GM18519 (cell line): Measurements from ENCODE around the gene SLX9.

Source experiments
- ATAC-seq: cut with Tn5 transposase; IDR thresholded peaks from one replicate; pipeline ENCODE4 v1.9.1; 2021; ENCODE audit warnings: mild to moderate bottlenecking, moderate library complexity; ENCODE audit not compliant: unreplicated experiment, low FRiP score

Gene SLX9

DNA sequence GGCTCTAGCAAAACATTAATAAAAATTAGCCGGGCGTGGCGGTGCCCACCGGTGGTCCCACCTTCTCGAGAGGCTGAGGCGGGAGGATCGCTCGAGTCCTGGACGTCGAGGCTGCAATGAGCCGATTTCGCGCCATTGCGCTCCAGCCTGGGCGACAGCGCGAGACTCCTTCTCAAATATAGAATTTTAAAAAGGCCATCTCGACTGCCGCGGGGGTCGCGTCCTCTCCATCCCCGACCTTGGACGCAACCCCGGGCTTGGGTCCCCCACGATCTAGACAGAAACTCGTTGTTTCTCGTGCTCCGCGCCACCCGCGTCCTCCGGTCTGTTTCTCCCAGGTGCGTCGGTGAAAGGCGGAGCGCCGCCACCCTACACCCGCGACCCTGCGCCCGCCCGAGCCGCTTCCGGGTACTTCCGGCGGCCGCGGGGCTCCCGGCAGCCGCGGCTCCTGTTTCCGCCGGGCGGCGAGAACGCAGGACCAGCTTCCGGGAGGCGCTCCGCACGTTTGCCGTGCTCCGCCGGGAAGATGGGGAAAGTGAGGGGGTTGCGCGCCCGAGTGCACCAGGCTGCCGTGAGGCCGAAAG, at the start of gene SLX9:
Gene SLX9 (plus strand): TSS at position 498 of the 584 bp plus-strand sequence. CDS start 29 bp downstream, at position 527.
- ATAC-seq = peak; percentile 70

DNA sequence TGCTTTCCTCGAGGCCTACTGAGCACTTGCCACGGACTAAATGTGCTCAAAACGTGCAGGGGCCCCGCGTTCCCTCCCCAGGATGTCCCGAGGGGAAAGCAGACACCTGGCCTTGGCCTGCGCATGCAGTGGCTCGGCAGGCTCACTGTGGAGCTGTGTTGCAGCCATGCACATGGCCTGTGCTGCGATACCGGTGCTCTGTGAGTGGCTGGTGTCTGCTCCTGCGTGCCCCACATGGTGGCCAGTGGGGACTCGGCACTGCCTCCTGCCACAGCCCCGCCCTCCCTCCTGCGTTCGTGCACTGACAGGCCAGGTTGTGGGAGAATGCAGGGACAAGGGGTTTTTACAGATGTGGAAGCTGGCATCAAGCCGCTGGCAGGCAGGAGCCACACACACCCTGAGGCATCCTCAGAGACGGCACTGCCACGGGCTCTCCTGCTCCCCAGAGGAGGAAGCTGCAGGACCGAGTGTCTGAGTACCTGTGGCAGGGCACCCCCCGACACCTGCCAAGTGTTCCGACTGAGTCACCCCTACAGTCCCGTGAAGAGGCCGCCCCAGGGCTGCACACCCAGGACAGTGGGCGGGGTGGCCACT, 49.4 kb upstream of the SLX9 start:
- no peak for ATAC-seq

DNA sequence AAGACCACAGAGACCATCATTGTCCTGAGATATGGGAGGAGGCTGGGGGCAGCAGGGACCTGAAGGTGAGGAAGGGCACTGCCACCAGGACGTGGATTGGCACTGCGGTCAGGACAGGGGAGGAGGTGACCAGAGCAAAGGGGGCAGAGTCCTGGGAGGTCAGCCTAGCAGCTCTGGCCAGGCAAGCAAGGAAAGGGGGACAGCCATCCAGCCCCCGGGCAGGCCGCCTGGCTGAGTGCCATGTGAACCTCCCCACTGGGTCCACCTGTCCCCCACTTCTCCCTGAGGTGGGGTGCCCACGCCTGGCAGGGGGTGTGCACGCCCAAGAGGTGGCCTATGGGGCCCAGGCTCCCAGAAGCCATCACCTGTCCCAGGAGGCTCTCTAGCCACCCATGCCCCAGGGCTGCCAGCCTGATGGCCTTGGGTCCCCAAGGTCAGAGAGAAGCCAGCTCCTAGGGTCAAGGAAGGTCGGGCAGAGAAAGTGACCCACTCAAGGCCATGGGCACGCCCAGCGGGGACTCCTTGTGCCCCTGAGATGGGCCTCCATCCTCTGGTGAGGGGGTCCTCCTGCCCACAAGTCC, 48.8 kb upstream of the SLX9 start:
- ATAC-seq = no peak

- ATAC-seq = no peak
Observed at GRCh38 chr21:44891631-44892031, 48.2 kb upstream of the SLX9 start.

DNA sequence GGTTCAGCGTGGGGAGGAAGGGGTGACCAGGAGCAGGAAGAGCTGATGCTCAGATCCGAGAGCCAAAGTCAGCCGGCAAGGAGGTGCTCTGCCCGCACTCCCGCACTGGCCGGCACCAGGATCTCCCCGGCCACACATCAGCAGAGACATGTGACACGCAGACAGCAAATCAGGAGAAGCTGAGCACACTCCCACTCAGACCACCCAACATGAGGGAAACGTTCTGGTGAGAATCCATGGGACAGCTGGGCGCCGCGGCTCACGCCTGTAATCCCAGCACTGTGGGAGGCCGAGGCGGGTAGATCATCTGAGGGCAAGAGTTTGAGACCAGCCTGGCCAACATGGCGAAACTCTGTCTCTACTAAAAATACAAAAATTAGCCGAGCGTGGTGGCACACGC, 47.7 kb upstream of the SLX9 start:
- ATAC-seq = no peak

DNA sequence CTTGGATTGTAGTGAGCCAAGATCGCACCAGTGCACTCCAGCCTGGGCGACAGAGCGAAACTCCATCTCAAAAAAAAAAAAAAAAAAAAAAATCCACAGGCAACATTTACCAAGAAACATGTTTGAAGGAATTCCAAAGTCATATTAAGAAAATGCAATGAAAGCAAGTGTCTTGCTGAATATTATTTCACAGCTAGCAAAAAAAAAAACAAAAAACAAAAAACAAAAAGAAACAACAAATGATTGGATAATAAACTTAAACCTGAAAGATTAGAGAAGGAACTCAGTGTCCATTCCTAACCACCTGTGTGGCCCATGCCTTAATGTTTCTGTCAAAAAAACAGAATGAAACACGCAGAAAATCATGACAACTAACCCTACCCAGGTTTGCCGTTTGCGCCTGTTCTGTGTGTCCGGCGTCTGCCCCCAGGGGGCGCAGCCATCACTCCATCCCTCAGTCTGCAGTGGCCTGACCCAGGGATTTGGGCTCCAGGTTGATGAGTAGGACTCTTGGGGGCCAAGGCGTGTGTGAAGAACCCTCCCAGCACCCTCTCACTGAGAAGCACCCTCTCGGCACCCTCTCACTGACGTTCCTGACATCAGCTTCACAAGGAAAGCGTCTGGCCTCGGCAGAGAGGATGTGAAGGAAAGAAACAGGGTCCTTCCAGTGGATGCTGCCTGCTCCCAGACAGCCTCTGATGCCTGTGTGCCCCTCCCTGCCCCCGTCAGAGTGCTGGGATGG, 47.1 kb upstream of the SLX9 start:
- ATAC-seq = no peak

DNA sequence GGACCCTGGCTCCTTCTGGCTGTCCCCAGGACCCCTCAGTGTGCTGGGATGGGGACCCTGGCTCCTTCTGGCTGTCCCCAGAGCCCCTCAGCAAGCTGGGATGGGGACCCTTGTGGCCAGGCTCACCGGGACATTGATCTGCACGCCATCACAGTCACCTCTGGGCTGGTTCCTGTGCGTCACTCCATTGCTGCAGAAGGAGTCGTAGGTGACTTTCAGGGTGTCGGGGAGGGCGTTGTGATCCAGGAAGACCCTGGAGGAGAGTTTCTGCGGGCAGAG, 46.6 kb upstream of the SLX9 start:
- ATAC-seq = no peak

DNA sequence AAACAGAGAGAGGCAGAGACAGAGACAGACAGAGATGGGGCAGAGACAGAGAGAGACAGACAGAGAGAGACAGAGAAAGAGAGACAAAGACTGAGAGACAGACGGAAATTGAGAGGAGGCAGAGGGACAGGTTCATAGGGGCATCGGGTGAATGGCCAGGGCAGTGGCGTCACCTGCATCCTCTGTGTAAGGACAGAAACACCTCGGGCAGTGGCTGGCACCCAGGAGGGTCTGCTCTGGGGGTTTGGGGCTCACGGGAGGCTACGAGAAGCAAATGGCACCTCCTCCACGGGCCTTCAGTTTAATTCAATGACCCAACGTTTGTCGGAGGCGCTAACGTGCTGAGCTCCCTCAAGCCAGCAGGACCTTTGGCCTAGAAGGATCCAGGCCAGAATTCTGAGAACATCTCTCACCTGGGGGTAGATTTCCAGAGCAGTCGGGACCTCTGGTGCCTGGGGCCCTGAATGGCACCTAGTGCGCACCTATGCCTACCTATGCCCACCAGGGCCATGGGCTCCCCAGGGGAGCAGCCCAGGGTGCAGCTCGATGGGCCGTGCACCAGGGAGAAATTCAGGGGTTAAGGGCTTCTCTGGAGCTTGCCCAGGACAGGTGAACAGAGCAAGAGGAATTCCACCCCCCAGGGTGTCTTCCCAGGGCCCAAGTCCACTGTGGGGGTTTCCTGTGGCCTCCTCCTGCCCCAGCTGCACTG, 45.7 kb upstream of the SLX9 start:
- no peak for ATAC-seq

GRCh38 chr21:44894687-44895302, 45.0 kb upstream of the SLX9 start:
- no peak for ATAC-seq

GRCh38 chr21:44895859-44896258, 44.0 kb upstream of the SLX9 start:
- ATAC-seq = no peak

DNA sequence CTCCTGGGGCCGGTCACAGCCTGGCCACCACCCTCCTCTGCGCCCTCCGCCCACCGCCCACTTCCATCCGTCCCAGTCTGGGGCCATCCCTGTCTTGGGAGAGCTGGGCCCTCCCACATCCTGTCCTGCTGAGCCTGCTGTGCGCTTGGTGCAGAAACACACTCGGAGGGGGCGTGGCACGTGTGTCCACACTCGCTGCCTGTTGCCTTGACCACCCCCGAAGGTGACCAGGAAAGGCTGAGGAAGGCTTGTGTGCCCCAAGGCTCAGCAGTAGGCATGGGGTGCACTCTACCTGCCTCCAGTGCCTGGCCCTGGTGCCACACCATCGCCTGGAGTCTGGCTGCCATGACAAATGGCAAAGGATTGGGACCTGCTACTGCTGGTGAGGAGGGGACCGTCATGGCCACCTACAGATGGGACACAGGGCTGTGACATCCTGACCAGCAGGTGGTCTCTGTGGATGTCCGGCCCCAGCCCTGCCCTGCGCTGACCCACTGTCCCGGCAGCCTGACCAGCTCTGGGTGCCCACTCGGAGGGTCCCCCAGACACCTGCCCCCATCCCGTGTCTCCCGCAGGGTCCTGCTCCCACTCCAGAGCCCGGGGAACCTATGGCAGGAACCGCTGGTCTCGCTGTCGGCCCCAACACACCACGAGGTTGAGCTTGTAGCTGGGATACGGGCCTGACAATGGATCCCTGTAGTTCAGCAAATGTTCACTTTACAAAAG, 43.1 kb upstream of the SLX9 start:
- ATAC-seq = no peak

DNA sequence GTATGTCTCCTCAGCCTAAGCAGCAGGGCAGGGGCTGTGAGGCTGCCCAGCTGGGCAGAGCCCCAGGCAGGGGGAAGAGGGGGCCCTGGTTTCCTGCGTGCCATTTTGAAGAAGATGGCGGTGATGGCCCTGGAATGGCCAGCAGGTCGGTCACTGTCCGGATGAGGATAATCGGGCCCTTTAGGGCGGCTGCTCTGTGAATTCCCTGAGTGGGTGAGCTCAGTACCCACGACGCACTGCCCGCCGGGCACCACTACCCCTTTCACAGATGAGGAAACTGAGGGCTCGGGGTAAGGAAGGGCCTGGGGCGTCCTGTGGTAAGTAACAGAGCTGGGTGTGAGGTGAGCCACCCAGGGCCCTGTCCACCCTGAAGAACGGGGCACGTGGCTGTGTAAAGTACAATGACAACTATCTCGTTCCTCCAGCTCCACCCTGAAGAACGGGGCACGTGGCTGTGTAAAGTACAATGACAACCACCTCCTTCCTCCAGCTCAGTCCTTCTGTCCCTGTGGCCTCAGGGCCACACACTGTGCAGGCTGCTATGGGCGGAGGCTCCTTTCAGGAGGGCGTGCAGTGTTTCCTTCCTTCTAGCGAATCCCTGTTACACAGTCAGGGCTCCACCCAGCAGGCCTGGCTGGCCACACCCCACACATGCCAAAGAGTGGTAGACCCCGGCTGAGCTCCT, 42.4 kb upstream of the SLX9 start:
- no peak for ATAC-seq

- no peak for ATAC-seq
Observed at GRCh38 chr21:44898011-44898488, 41.8 kb upstream of the SLX9 start.

DNA sequence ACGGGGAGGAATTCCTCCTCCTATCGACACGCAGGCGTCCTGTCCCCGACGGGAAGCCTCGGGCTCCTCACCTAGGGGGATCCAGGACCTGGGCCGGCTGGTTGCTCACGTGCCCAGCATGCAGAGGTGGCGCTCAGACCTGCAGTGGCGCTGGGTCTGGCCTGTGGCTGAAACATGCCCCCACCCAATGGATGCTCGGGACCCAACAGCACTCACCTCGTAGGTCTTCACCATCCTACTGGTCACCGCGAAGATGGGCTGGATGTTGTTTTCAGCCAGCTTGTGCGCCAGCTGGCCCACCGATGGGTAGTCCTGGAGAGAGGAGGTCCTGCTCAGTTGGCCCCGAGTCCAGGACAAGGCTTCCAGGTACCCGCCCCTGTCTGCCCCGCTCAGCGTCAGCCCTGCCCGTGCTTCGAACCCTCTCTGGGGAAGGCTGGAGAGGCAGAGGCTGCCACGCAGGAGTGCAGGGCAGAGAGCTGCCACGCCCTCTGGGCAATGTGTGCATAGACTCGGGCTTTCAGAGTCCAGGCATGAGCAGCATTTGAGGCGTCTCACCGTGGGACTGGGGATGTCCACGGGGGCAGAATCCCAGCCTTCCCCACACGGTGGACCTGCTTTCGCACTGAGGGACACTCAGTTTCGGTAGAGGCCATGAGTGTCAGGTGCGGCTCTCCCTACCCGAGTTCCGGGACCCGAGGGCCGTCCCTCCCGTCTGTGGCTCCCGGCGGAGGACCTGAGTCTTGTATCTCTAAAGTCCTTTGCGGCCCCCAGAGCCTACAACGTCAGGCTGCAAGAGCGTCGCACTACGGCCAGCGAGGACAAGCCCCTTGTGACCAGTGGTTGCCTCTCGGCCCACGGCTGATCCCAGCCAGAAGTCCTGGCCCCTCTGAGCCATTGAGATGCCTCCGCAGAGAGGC, 40.7 kb upstream of the SLX9 start:
- no peak for ATAC-seq

DNA sequence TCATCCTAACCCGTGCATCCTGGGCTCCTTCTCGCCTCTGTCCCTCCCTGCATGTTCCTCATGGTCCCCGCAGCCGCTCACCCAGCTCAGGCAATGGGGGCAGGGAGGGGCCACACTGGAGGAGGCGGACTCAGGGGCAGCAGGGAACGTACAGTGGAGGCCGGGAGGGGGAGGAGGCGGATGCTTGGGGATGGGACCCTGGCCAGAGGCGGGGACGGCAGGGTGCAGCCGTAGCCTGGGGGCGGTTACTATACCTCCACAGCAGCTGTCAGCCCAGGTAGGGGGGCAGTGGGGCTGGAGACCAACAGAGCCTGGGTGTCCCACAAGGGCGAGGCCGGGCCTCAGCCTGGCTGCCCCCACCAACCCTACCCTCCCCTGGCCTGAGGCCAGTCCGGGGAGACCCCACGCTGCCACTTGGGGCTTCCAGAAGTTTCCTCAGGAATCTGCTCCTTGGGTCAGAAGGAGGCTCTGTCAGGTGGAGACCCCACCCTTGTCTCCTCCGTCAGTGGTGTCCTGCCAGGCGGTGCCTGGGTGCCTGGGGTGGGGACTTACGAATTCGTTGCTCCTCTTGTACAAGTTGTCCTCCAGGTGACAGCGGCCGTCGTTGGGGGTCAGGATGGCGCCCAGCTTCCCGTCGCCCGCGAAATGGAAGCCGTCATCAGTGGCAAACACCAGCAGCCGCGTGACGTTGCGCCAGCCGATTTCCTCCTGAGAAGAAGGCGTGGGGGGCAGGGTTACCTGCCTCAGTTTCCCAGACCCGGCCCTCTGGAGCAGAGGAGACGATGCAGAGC, 39.9 kb upstream of the SLX9 start:
- no peak for ATAC-seq

DNA sequence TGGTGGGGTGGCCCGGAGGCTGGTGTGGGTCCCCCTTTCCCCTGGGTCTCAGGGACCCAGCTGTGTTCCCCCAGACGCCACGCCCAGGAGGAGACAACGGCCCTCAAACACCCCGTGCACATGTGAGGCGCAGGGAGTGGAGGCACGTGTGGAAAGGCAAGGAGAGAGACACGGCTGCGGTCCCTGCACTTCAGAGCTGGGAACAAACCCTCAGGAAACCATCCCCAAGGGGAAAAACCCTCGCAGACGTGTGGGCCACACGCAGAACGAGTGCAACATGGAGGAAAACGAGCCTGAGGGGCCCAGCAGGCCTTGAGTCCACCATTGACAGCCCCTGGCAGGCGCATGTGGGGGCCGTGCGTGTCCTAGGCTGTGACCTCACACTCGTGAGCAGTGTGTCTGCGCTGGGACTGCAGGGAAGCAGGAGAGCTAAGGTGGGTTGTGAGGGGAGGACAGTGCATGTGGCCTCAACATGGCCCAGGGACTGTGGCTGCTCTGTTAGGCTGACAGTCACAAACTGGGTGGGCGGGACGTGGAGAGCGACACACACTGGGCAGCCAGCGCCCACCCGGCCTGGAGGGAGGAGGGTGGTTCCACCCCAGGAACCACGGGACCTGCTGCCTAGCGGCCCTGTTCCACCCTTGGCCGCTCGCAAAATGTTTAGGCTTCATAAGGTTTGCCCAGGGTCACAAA, 39.1 kb upstream of the SLX9 start:
- ATAC-seq = no peak
